H1 (cell line): Measurements from ENCODE around the gene COL10A1. TPM values are rescaled to one million over a fixed set of nuclear protein-coding genes. Genes with fewer than 3 reads are reported as not detected.

Experiments
- CTCF ChIA-PET: fragments of 300-600 bp; sonication (Branson Sonifier 250); formaldehyde crosslinking; loops from one replicate; lab custom pipeline; 2021; ENCODE audit not compliant: partially characterized antibody; lab: Charles Lee
- POLR2A ChIA-PET: fragments of 300-600 bp; sonication (Branson Sonifier 250); formaldehyde crosslinking; loops from one replicate; lab custom pipeline; 2021; ENCODE audit warnings: inconsistent platforms; ENCODE audit not compliant: partially characterized antibody; lab: Charles Lee
- DNase-seq, 2 experiments: peaks; one replicate each; pipeline versions ENCODE4 v3.0.0 to v3.0.0-alpha.2; 2010 to 2022; ENCODE audit warnings: low spot score in 2 of 2, low read depth in 1 of 2, mixed read lengths in 1 of 2
- FAIRE-seq: peaks from 2 replicates; lab custom pipeline; 2011; peaks lifted over from hg19 to GRCh38; lab: Jason Lieb, UNC
- H2AFZ ChIP-seq: 2 replicates; pipeline ENCODE4 v1.8.1; 2012; ENCODE audit warnings: low read length, inconsistent platforms
- H2AK5ac ChIP-seq: 2 replicates; pipeline ENCODE4 v1.6.1; 2013; ENCODE audit warnings: low read depth, low read length
- H2BK120ac ChIP-seq: replicated peaks from 2 replicates; pipeline ENCODE3; 2013; ENCODE audit warnings: low read depth, low read length, inconsistent platforms
- H2BK12ac ChIP-seq: 2 replicates; pipeline ENCODE4 v1.6.1; 2013; ENCODE audit warnings: low read depth, low read length
- H2BK15ac ChIP-seq: 2 replicates; pipeline ENCODE4 v1.6.1; 2013; ENCODE audit warnings: low read length
- H2BK20ac ChIP-seq: 2 replicates; pipeline ENCODE4 v1.6.1; 2013; ENCODE audit warnings: low read length
- H2BK5ac ChIP-seq: 2 replicates; pipeline ENCODE4 v1.6.1; 2013; ENCODE audit warnings: low read depth, low read length
- H3K14ac ChIP-seq: 2 replicates; pipeline ENCODE4 v1.6.1; 2013; ENCODE audit warnings: inconsistent platforms; ENCODE audit not compliant: insufficient read length
- H3K18ac ChIP-seq: 2 replicates; pipeline ENCODE4 v1.6.1; 2013; ENCODE audit warnings: low read length; ENCODE audit errors: extremely low read depth
- H3K23ac ChIP-seq: 2 replicates; pipeline ENCODE4 v1.6.1; 2013; ENCODE audit warnings: inconsistent platforms; ENCODE audit not compliant: insufficient read length
- H3K23me2 ChIP-seq: 2 replicates; pipeline ENCODE4 v1.6.1; 2013; ENCODE audit warnings: low read depth, low read length
- H3K27ac ChIP-seq: 2 replicates; pipeline ENCODE4 v1.6.1; 2011; ENCODE audit warnings: low read depth, low read length, inconsistent platforms
- H3K27me3 ChIP-seq, 4 experiments: replicated peaks in 1 of 4; 1 replicate in 1 of 4; 2 replicates in 3 of 4; pipeline versions ENCODE4 v1.6.1 to v1.8.1; 2011 to 2013; ENCODE audit warnings: low read length in 3 of 4, mild to moderate bottlenecking in 3 of 4, inconsistent platforms in 2 of 4, mixed read lengths in 2 of 4, moderate library complexity in 1 of 4; ENCODE audit not compliant: control insufficient read depth in 3 of 4, insufficient read depth in 3 of 4; ENCODE audit errors: extremely low read depth in 1 of 4
- H3K36me3 ChIP-seq, 4 experiments: 2 replicates each; pipeline versions ENCODE4 v1.6.1 to v1.8.1; 2011 to 2013; ENCODE audit warnings: mild to moderate bottlenecking in 4 of 4, low read length in 3 of 4, moderate library complexity in 2 of 4, control low read depth in 1 of 4, inconsistent platforms in 1 of 4; ENCODE audit not compliant: insufficient read depth in 4 of 4, control insufficient read depth in 2 of 4
- H3K4ac ChIP-seq: replicated peaks from 2 replicates; pipeline ENCODE3; 2013; ENCODE audit warnings: low read length, low read depth, mixed read lengths, inconsistent platforms; ENCODE audit not compliant: insufficient read length
- H3K4me1 ChIP-seq, 4 experiments: replicated peaks in 1 of 4; 1 replicate in 1 of 4; 2 replicates in 3 of 4; pipeline versions ENCODE4 v1.6.1 to v1.8.1; 2011 to 2013; ENCODE audit warnings: low read length in 3 of 4, inconsistent platforms in 2 of 4, mixed read lengths in 1 of 4; ENCODE audit not compliant: insufficient read depth in 4 of 4, control insufficient read depth in 3 of 4
- H3K4me2 ChIP-seq, 2 experiments: 2 replicates each; pipeline versions ENCODE4 v1.6.1 to v1.8.1; 2011 to 2013; ENCODE audit warnings: low read depth in 2 of 2, low read length in 2 of 2, control low read depth in 1 of 2, inconsistent platforms in 1 of 2, mild to moderate bottlenecking in 1 of 2; ENCODE audit not compliant: insufficient read depth in 1 of 2
- H3K4me3 ChIP-seq, 4 experiments: fragments of 200-600, 300-600 bp in 1 of 4; sonication (generic), shearing (Covaris generic), sonication (Bioruptor Twin) in 1 of 4; 2 replicates each; pipeline versions ENCODE4 v1.5.1 to v1.8.1; 2011 to 2016; ENCODE audit warnings: low read length in 4 of 4, low read depth in 3 of 4, control low read depth in 2 of 4, inconsistent platforms in 2 of 4, mild to moderate bottlenecking in 2 of 4, mixed read lengths in 1 of 4, moderate library complexity in 1 of 4; ENCODE audit not compliant: insufficient read depth in 2 of 4; ENCODE audit errors: extremely low read depth in 1 of 4
- H3K56ac ChIP-seq: replicated peaks from 2 replicates; pipeline ENCODE3; 2013; ENCODE audit warnings: low read depth, mild to moderate bottlenecking, mixed read lengths, low read length, inconsistent platforms; ENCODE audit not compliant: insufficient read length
- H3K79me1 ChIP-seq: 2 replicates; pipeline ENCODE4 v1.6.1; 2013; ENCODE audit warnings: low read depth, low read length, control low read depth
- H3K79me2 ChIP-seq, 2 experiments: 2 replicates each; pipeline versions ENCODE4 v1.6.1 to v1.8.1; 2012 to 2013; ENCODE audit warnings: low read length in 2 of 2, mild to moderate bottlenecking in 2 of 2, inconsistent platforms in 1 of 2; ENCODE audit not compliant: insufficient read depth in 2 of 2, control insufficient read depth in 1 of 2
- H3K9ac ChIP-seq, 4 experiments: replicated peaks in 1 of 4; 1 replicate in 1 of 4; 2 replicates in 3 of 4; pipeline versions ENCODE4 v1.6.1 to v1.8.1; 2011 to 2013; ENCODE audit warnings: low read depth in 3 of 4, low read length in 3 of 4, control low read depth in 2 of 4, mild to moderate bottlenecking in 2 of 4, moderate library complexity in 2 of 4, inconsistent platforms in 1 of 4; ENCODE audit errors: extremely low read depth in 1 of 4
- H3K9me3 ChIP-seq, 2 experiments: 2 replicates each; pipeline versions ENCODE4 v1.6.1 to v1.8.1; 2012 to 2013; ENCODE audit warnings: mild to moderate bottlenecking in 2 of 2, moderate library complexity in 2 of 2, control low read depth in 1 of 2, inconsistent platforms in 1 of 2, low read depth in 1 of 2, low read length in 1 of 2, mixed read lengths in 1 of 2; ENCODE audit not compliant: insufficient read depth in 2 of 2
- H4K20me1 ChIP-seq, 2 experiments: replicated peaks in 1 of 2; 2 replicates each; pipeline versions ENCODE3 to v1.8.1; 2011 to 2013; ENCODE audit warnings: inconsistent platforms in 2 of 2, low read length in 2 of 2, mild to moderate bottlenecking in 1 of 2; ENCODE audit not compliant: insufficient read depth in 2 of 2, control insufficient read depth in 1 of 2
- H4K5ac ChIP-seq: 2 replicates; pipeline ENCODE4 v1.6.1; 2013; ENCODE audit warnings: low read length, low read depth, mixed read lengths, inconsistent platforms; ENCODE audit not compliant: insufficient read length
- H4K8ac ChIP-seq: 2 replicates; pipeline ENCODE4 v1.8.0; 2013; ENCODE audit warnings: mild to moderate bottlenecking, moderate library complexity, low read length, inconsistent platforms; ENCODE audit not compliant: insufficient read depth; ENCODE audit errors: extremely low read depth
- H4K91ac ChIP-seq: replicated peaks from 2 replicates; pipeline ENCODE3; 2013; ENCODE audit warnings: low read length, mixed read lengths, inconsistent platforms; ENCODE audit not compliant: insufficient read length
- BCL11A ChIP-seq, 2 experiments: IDR thresholded peaks; one replicate each; pipeline ENCODE4 v1.6.1; 2011; ENCODE audit warnings: low read depth in 2 of 2, low read length in 2 of 2, mild to moderate bottlenecking in 2 of 2
- POU5F1 ChIP-seq: IDR thresholded peaks from 2 replicates; pipeline ENCODE4 v1.6.1; 2011; ENCODE audit warnings: low read depth, mild to moderate bottlenecking, low read length, moderate library complexity
- YY1 ChIP-seq: IDR thresholded peaks from 2 replicates; pipeline ENCODE4 v1.6.1; 2011; ENCODE audit warnings: low read depth, mild to moderate bottlenecking, low read length
- WGBS, 2 experiments: shearing (Covaris generic) in 1 of 2; methylation state at CpG; one replicate each; pipeline versions ENCODE4 v1.1.6 to v1.1.7; 2013 to 2015; ENCODE audit warnings: low lambda C conversion rate in 2 of 2, mixed read lengths in 2 of 2, inconsistent platforms in 1 of 2, low coverage in 1 of 2, missing lambda C conversion rate in 1 of 2; ENCODE audit not compliant: insufficient replicate concordance in 2 of 2, insufficient coverage in 1 of 2, insufficient read length in 1 of 2; ENCODE audit errors: extremely low coverage in 1 of 2, missing lambda C conversion rate in 1 of 2; 5-methylcytosine and 5-hydroxymethylcytosine counted together
- polyA plus RNA-seq, 7 experiments: library from polyadenylated mRNA; depleted of rRNA in 3 of 7; stranded (reverse) in 5 of 7; unstranded in 2 of 7; fragments of >200 nt in 5 of 7; fragments of 200-250 nt in 2 of 7; gene quantifications; 1 replicate in 5 of 7; 2 replicates in 1 of 7; 4 replicates in 1 of 7; pipeline versions ENCODE4 v1.2.1 to v1.2.3, GENCODE V29; 2011 to 2013; ENCODE audit warnings: missing spikeins in 2 of 7, mixed read lengths in 2 of 7
- total RNA-seq: library from RNA; stranded (reverse); fragmentation: NEBNext Ultra II Directional; extraction: Animal tissue kit (Norgen Biotek cat#: 25700); gene quantifications from 2 replicates; pipeline ENCODE4 v1.2.1, GENCODE V29; 2021

The COL10A1 gene
- total and polyA plus RNA-seq, 2 of the 8 experiments (the other 6 are each of a cell fraction or from before 2014, with no cell fraction given): not detected

DNA sequence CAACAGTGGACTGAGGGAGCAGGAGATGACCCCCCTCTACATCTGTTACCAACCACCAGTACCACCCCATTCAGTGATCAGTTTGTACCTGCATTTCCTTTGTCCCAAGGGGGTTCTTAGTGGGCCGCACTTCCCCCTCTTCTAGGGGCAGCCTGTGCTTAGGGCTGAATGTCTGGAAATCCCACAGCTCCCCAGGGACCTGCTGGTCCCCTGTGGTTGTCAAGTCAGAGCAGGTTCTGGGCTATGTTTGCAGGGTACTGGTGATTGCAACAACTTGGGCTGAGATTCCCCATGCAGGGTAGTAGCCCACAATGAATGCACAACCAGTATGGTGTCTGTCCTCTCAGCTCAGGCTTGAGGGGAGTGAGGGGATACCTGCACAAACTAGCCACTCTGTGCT, 39.7 kb upstream of the COL10A1 start:
- FAIRE-seq (no peak), DNase-seq (no peak)
- H4K91ac ChIP-seq: no peak overlapping the region
- H3K36me3 ChIP-seq: no peaks in the 10 kb centered on the region
- no peaks in the 10 kb centered on the region for H4K20me1 ChIP-seq
- H3K23me2 ChIP-seq: no peaks in the 10 kb centered on the region
- H2BK120ac ChIP-seq: no peak overlapping the region
- H2BK5ac ChIP-seq: no peak overlapping the region
- CTCF ChIA-PET: interaction anchor here (1.0 kb wide), 1 partner anchor 48 kb away, joined by 3 read pairs; no protein-coding TSS in a partner anchor
- no peaks in the 10 kb centered on the region for H3K27me3 ChIP-seq
- TF ChIP-seq POU5F1 (no peak), YY1 (no peak), BCL11A (IDR thresholded peaks at IDR 0.05; ENCODE audit: low read depth in 2 of 2, low read length in 2 of 2) (no peak)
- no peak overlapping the region for H3K9ac ChIP-seq
- H3K4me2 ChIP-seq: no peak overlapping the region
- no peaks in the 10 kb centered on the region for H3K79me1 ChIP-seq
- peaks cover 0 to 16% of the 10 kb centered on the region in 2 experiments; a peak in 2 of 4 replicates for H3K79me2 ChIP-seq
- H2BK15ac ChIP-seq: no peak overlapping the region
- no peak overlapping the region for H2BK20ac ChIP-seq
- no peak overlapping the region for H2AK5ac ChIP-seq
- no peaks in the 10 kb centered on the region; a peak in 1 of 4 replicates for H3K9me3 ChIP-seq
- H3K4ac ChIP-seq: no peak overlapping the region
- H3K23ac ChIP-seq: no peak overlapping the region
- H3K18ac ChIP-seq: no peak overlapping the region
- POLR2A ChIA-PET: no interaction called here
- no peak overlapping the region for H2BK12ac ChIP-seq
- no peak overlapping the region for H4K8ac ChIP-seq
- no peak overlapping the region for H3K4me3 ChIP-seq
- no peak overlapping the region for H3K14ac ChIP-seq
- no peak overlapping the region for H3K27ac ChIP-seq
- no peak overlapping the region for H2AFZ ChIP-seq
- H3K56ac ChIP-seq: no peak overlapping the region
- H4K5ac ChIP-seq: no peak overlapping the region
- H3K4me1 ChIP-seq: no peaks in the 10 kb centered on the region
- 91% methylated on average over 1 of the region's 1 CpG; no CpG with 5 or more reads in 1 of the 2 experiments for WGBS, 2 experiments
